Measurements from ENCODE around the gene DHRS13. TPM values are rescaled to one million over a fixed set of nuclear protein-coding genes. Genes with fewer than 3 reads are reported as not detected.
"Not testable (repeated sequence)": the region's sequence is repeated elsewhere in the genome, so short reads cannot be mapped to it uniquely, and the experiment has no call there.

Gene DHRS13
- total RNA-seq, 4 donors from 2014 or later, result 10.6 to 16.2 (median 13.3) TPM

- DNase-seq, result no peak
- Histone ChIP-seq H3K9me3 (no peaks in the 10 kb centered on the region), H3K4me3 (replicated peaks in 1 of 3) (peak overlapping the region; percentile 37 to 84 (median 49)), H3K4me1 (peaks cover 3 to 9% of the 10 kb centered on the region in 2 donors), H3K27me3 (no peaks in the 10 kb centered on the region), H3K36me3 (peaks cover 13 to 14% of the 10 kb centered on the region in 2 donors), H3K27ac (peak overlapping the region in 1 of 3 donors; percentile 74)
- 17 to 23% methylated on average over 5 of the region's 5 CpGs for WGBS, 2 donors
- intact Hi-C loops (cut with DNase I), result loop anchor here (10.0 kb wide), 1 partner anchor 91 kb away; no protein-coding TSS in a partner anchor
- TF ChIP-seq POLR2A (IDR thresholded peaks at IDR 0.05), result no peak
- TF ChIP-seq CTCF (IDR thresholded peaks at IDR 0.05), result no peak
These were observed 47.6 kb downstream of the DHRS13 start for GRCh38 chr17:28855336-28855679.

DNA sequence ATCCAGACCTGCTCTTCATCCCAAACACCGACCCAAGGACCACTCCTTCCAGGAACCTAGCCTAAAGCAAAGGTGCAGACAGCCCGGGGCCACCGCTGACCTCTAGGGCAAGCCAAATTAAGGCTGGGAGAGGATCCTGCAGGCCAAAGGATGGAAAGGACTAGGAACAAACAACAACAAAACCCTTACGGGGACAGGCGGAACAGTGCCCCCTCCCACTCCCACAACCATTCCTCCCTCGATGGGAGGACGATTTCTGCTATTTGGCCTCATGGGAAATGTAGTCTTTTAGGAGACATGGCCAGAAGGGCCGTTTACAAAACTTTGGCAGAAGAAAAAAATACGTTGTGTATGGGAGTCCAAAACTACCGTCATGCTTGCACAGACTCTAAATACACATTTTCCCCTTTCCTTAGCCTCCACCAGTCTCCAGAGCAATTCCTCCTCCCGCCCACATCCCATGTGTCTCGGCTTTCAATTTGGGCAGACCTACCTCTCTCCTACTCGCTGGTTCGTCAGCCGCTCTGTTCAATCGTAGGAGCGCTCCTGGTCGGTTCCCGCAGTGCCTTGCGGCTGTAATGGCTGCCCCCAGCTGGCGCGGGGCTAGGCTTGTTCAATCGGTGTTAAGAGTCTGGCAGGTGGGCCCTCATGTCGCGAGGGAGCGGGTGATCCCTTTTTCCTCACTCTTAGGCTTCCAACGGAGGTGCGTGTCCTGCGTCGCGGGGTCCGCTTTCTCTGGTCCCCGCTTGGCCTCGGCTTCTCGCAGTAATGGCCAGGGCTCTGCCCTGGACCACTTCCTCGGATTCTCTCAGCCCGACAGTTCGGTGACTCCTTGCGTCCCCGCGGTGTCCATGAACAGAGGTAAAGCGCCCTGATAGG lies 48.2 kb downstream of the DHRS13 start, which contains the start of gene ERAL1:
Gene ERAL1, plus strand, starts transcription at position 560 of the 879 bp plus-strand sequence. Its CDS starts 19 bp downstream, at position 579.
- Histone ChIP-seq H3K9me3 (no peaks in the 10 kb centered on the region), H3K27ac (peak within 1 kb of the TSS in 2 of 3 donors; percentile 36 to 74), H3K4me3 (replicated peaks in 1 of 3) (peak within 1 kb of the TSS; percentile 37 to 84 (median 49)), H3K4me1 (peaks cover 3 to 9% of the 10 kb centered on the region in 2 donors), H3K27me3 (no peaks in the 10 kb centered on the region), H3K36me3 (peaks cover 10 to 13% of the 10 kb centered on the region in 2 donors)
- 2 to 3% methylated on average over 28 to 38 of the region's 42 CpGs for WGBS, 2 donors
- DNase-seq, result peak; percentile 83
- intact Hi-C loops (cut with DNase I), result loop anchor here (5.0 to 10.0 kb wide), 2 partner anchors 37 to 90 kb away; no protein-coding TSS in a partner anchor
- peak; percentile 11 to 60 for TF ChIP-seq POLR2A (IDR thresholded peaks at IDR 0.05)
- no peak for TF ChIP-seq CTCF (IDR thresholded peaks at IDR 0.05)

DNA sequence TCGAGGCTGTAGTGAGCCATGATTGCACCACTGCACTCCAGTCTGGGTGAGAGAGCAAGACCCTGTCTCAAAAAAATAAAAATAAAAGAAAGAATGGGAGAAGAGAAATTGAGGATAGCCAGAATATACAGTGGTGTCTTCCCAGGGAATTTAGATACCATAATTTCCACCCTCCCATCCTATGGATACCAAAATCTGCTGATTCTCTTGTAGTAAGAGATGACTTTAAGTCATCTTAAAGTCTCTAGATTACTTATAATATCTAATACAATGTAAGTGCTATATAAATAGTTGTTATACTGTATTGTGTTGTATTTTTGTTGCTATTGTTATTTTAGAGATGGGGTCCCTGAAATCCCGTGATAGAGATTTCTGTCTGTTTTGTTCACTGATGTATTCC lies 49.6 kb downstream of the DHRS13 start:
- DNase-seq, result no peak
- intact Hi-C loops (cut with DNase I), result loop anchor here (5.0 to 10.0 kb wide), 2 partner anchors 36 to 88 kb away; no protein-coding TSS in a partner anchor
- TF ChIP-seq CTCF (IDR thresholded peaks at IDR 0.05) (no peak), POLR2A (IDR thresholded peaks at IDR 0.05) (no peak)
- peaks cover 3 to 9% of the 10 kb centered on the region in 2 donors for H3K4me1 ChIP-seq
- H3K27ac ChIP-seq, result no peak overlapping the region
- peaks cover 1 to 4% of the 10 kb centered on the region in 2 donors for H3K36me3 ChIP-seq
- WGBS, 2 donors, result 94% methylated on average over 2 of the region's 2 CpGs
- H3K27me3 ChIP-seq, result no peaks in the 10 kb centered on the region
- no peaks in the 10 kb centered on the region for H3K9me3 ChIP-seq
- no peak overlapping the region for H3K4me3 ChIP-seq (replicated peaks in 1 of 3)

DNA sequence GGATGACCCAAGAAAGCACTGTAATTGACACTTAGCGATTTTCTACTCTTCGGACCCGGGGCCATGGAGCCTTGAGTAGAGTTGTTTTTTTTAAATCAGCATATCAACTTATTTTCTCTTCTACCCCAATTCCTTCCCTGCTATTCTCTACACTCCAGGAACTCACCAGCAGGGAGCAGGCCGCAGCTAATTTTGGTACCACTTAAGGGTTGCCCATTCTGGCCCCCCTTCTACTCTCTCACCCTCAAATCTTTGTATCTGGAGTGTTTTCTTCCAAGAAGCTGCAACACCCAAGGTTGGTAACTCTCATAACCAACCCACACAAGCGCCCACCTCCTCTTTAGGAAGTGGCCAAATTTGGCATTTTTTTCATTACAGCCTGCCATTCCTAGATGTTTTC lies 53.6 kb downstream of the DHRS13 start:
- H3K4me1 ChIP-seq, result peaks cover 3 to 4% of the 10 kb centered on the region in 2 donors
- H3K27me3 ChIP-seq, result no peaks in the 10 kb centered on the region
- no peak for TF ChIP-seq CTCF (IDR thresholded peaks at IDR 0.05)
- intact Hi-C loops (cut with DNase I), result no loop called here
- 77% methylated on average over 5 of the region's 5 CpGs for WGBS, 2 donors
- no peak for DNase-seq
- no peaks in the 10 kb centered on the region for H3K9me3 ChIP-seq
- no peak overlapping the region for H3K27ac ChIP-seq
- no peaks in the 10 kb centered on the region for H3K36me3 ChIP-seq
- H3K4me3 ChIP-seq (replicated peaks in 1 of 3), result no peak overlapping the region

GRCh38 chr17:28848667-28849066 lies 54.2 kb downstream of the DHRS13 start:
- H3K4me1 ChIP-seq; H3K9me3 ChIP-seq; H3K27ac ChIP-seq; intact Hi-C loops (cut with DNase I); H3K27me3 ChIP-seq; H3K4me3 ChIP-seq (replicated peaks in 1 of 3); H3K36me3 ChIP-seq: not testable (repeated sequence)
- 83 to 87% methylated on average over 15 of the region's 15 CpGs for WGBS, 2 donors
- DNase-seq, result peak in 1 of 2 donors; percentile 3
- peak in 2 of 6 experiments; percentile 19 to 26 for TF ChIP-seq CTCF (IDR thresholded peaks at IDR 0.05)
